HFF-Myc (cell line): Measurements from ENCODE around the gene DYTN.

Experiments
- DNase-seq: peaks from one replicate; pipeline ENCODE4 v3.0.0-alpha.2; 2011; ENCODE audit warnings: low read depth; ENCODE audit errors: extremely low read depth
- H3K4me3 ChIP-seq: replicated peaks from 2 replicates; pipeline ENCODE4 v1.5.1; 2011; ENCODE audit warnings: low read depth, mild to moderate bottlenecking, control low read depth, low read length
- CTCF ChIP-seq: IDR thresholded peaks from 2 replicates; pipeline ENCODE4 v1.5.1; 2012; ENCODE audit warnings: mild to moderate bottlenecking, low read depth, low read length, control low read depth; ENCODE audit errors: missing control alignments

Gene DYTN

GRCh38 chr2:206616151-206616550, 102.0 kb downstream of the DYTN start:
- no peak for TF ChIP-seq CTCF
- DNase-seq = no peak
- H3K4me3 ChIP-seq = no peak overlapping the region

GRCh38 chr2:206615417-206616089, 102.6 kb downstream of the DYTN start:
- H3K4me3 ChIP-seq = no peak overlapping the region
- no peak for DNase-seq
- no peak for TF ChIP-seq CTCF

GRCh38 chr2:206614811-206615210, 103.4 kb downstream of the DYTN start:
- no peak for DNase-seq
- TF ChIP-seq CTCF = no peak
- no peak overlapping the region for H3K4me3 ChIP-seq

GRCh38 chr2:206611736-206612135, 106.5 kb downstream of the DYTN start:
- no peak overlapping the region for H3K4me3 ChIP-seq
- no peak for DNase-seq
- no peak for TF ChIP-seq CTCF

- DNase-seq = no peak
- H3K4me3 ChIP-seq = no peak overlapping the region
- TF ChIP-seq CTCF = no peak
These were observed 107.0 kb downstream of the DYTN start for GRCh38 chr2:206611191-206611590.

GRCh38 chr2:206610451-206610850, 107.7 kb downstream of the DYTN start:
- DNase-seq = no peak
- no peak overlapping the region for H3K4me3 ChIP-seq
- no peak for TF ChIP-seq CTCF

- H3K4me3 ChIP-seq = no peak overlapping the region
- TF ChIP-seq CTCF = no peak
- no peak for DNase-seq
These were observed 115.0 kb downstream of the DYTN start for GRCh38 chr2:206603243-206603642.
